NB4 (cell line): ENCODE measurements around the gene CHRM4.

Source experiments
- MYC ChIP-seq: IDR thresholded peaks from 2 replicates; pipeline ENCODE4 v1.6.1; 2011; ENCODE audit warnings: low read depth, low read length
- POLR2A ChIP-seq: IDR thresholded peaks from 2 replicates; pipeline ENCODE4 v1.6.1; 2011; ENCODE audit warnings: mild to moderate bottlenecking; ENCODE audit not compliant: insufficient read length; ENCODE audit errors: extremely low read depth
- TF ChIP-seq, protein P1 (sequence below): IDR thresholded peaks from one replicate; pipeline ENCODE4 v1.5.1; 2012; ENCODE audit warnings: low read depth, low read length
- TF ChIP-seq, protein P2 (sequence below): IDR thresholded peaks from 2 replicates; pipeline ENCODE4 v1.6.1; 2011; ENCODE audit warnings: low read depth, low read length

DNA sequence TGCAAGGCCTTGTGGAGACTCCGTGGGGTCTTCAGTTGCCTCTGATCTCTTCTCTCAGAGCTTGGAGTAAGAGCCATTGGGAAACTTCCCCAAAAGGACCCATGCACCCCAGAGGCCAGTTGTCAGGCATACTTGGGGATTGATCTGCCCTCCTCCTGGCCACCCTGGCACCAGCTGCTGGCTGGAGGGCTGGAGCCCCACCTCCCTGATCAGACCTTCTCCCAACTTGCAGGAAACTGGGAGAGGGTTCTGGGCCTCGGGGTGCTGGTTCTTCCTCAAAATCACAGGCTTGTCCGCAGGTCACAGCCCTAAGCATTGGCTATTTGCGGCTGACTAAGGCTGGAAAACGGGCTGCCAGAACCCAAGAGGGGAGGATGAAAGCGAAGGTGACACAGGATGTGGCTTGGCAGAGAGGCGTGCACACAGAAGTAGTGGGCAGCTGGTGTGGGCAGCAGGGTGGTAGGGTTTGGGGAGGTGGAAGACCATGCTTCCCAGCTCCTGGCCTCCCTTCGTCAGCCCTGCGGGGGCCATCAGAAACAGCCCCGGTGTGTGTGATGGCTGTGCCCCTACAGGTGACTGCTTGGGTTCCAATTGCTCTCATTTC lies 45.6 kb downstream of the CHRM4 start:
- TF ChIP-seq, protein P1, sequence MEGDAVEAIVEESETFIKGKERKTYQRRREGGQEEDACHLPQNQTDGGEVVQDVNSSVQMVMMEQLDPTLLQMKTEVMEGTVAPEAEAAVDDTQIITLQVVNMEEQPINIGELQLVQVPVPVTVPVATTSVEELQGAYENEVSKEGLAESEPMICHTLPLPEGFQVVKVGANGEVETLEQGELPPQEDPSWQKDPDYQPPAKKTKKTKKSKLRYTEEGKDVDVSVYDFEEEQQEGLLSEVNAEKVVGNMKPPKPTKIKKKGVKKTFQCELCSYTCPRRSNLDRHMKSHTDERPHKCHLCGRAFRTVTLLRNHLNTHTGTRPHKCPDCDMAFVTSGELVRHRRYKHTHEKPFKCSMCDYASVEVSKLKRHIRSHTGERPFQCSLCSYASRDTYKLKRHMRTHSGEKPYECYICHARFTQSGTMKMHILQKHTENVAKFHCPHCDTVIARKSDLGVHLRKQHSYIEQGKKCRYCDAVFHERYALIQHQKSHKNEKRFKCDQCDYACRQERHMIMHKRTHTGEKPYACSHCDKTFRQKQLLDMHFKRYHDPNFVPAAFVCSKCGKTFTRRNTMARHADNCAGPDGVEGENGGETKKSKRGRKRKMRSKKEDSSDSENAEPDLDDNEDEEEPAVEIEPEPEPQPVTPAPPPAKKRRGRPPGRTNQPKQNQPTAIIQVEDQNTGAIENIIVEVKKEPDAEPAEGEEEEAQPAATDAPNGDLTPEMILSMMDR = no peak
- TF ChIP-seq POLR2A = no peak
- TF ChIP-seq MYC = no peak
- TF ChIP-seq, protein P2, sequence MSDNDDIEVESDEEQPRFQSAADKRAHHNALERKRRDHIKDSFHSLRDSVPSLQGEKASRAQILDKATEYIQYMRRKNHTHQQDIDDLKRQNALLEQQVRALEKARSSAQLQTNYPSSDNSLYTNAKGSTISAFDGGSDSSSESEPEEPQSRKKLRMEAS = no peak
